ENCODE data around the gene PDSS1.

PDSS1 gene

GRCh38 chr10:26700884-26701630, 3.6 kb downstream of the PDSS1 start:
- FAIRE-seq = no peak

GRCh38 chr10:26703096-26703495, 5.6 kb downstream of the PDSS1 start:
- no peak for FAIRE-seq

- FAIRE-seq = no peak
Observed at GRCh38 chr10:26703974-26704373, 6.5 kb downstream of the PDSS1 start.

GRCh38 chr10:26706206-26706605, 8.7 kb downstream of the PDSS1 start:
- no peak for FAIRE-seq

DNA sequence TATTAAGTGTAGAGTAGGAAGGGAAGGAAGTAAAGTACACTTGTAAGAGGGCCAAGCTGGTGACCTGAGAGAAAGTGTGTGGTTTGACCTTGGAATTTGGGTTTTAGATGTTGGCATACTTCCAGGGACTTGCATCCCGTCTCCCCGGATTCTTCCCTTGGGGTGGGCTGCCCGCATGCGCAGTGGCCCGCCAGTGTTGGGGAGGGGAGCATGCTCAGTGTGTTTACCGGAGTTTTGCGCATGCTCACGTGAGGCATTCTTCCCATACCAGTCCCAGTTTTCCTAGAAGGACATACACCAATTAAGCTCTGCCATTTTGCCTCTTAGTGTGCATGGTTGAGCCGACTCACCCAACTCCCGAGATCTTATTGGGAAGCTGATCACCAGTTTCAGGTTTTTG, 9.4 kb downstream of the PDSS1 start:
- no peak for FAIRE-seq

- FAIRE-seq = no peak
Observed at GRCh38 chr10:26711324-26711723, 13.8 kb downstream of the PDSS1 start.

DNA sequence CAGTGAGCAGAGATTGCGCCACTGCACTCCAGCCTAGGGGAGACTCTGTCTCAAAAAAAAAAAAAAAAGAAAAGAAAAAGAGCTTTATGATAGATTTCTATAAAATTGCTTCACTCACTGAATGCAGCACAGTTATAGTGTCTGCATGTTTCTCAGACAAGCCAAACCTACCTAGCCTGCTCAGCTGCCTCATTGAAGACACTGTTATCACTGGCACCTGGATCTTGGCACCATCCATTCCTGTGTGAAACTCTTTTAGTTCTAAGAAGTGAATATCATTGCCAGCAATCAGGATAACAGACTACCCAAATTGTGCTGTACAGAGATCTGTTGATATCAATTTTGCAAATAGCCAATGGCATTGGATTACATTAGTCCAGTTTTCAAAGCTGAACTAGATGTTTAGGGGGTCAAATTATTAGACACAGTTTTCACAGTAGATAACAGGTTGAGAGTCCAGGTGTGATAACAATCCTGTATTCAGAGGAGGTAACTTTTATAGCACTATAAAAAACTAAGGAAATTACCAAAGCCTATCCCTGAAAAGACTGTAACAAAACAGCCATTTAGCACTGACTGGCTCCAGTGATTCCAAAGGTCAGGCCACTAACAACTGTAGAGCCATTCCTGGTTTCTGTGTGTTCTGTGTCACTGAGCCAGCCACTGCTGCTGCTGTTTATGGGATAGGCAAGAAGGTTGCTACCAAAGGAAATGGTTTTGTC, 17.1 kb downstream of the PDSS1 start:
- no peak for FAIRE-seq

GRCh38 chr10:26715137-26715487, 17.6 kb downstream of the PDSS1 start:
- FAIRE-seq = no peak

GRCh38 chr10:26717476-26717875, 20.0 kb downstream of the PDSS1 start:
- FAIRE-seq = no peak

GRCh38 chr10:26721561-26721960, 24.1 kb downstream of the PDSS1 start:
- no peak for FAIRE-seq

GRCh38 chr10:26723016-26723415, 25.5 kb downstream of the PDSS1 start:
- no peak for FAIRE-seq

DNA sequence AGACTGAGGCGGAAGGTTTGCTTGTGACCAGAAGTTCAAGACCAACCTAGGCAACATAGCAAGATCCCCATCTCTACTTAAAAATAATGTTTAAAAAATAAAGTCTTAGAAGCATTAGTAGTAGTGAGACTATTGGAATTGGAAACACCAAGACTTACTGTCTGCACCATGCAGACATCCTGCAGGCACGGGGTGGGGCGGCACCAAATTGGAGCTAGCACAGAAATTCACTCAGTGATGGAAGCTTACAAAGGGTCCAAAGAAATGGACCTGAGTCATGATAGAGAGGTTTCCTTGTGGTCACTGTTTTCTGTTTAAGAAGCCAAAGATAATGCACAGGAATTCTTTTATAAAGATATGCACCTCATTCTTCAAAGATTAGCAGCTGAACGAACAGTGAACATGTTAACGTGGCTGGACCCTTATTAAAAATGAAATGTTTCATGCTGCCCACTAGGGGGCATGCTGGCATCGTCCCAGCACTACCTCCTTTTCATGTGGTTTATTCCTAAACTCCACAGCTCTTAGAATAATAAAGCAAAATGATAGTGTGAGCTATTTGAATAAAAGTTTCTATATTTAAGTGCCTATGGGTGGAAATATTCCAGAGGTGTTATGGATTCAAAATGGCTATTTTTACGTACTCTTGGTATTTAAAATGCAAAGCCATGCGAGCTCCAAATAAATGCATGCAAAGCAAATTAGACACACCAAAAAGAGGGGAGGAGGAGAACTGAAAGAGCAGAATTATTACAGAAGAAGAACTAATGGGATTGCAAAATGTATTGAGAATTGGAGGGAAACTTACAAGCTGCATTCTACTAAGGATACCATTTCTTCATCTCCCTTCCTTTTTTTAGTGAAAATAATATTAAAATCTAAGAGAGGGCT, 28.6 kb downstream of the PDSS1 start:
- peak; percentile 80 for FAIRE-seq

GRCh38 chr10:26727005-26727404, 29.5 kb downstream of the PDSS1 start:
- no peak for FAIRE-seq

- no peak for FAIRE-seq
Observed at GRCh38 chr10:26728957-26729356, 31.5 kb downstream of the PDSS1 start.

DNA sequence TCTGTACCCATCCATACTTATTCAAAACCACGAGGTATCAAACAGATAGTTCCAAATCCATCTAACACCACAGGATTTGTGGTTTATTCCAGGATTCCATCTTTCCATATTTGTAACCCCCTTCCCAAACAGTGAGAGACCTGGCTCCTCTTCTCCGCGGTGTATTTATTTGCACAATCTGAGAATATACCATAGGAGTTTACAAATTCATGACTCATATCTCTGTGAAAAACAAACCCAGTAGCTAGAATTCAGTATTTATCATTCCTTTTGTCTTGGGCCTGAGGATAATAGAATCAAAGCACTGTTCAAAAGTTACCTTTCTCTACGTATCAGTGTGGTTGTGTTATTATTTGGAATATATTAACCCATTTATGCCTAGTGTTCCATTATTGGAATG, 31.9 kb downstream of the PDSS1 start:
- no peak for FAIRE-seq

- no peak for FAIRE-seq
Observed at GRCh38 chr10:26730552-26730951, 33.1 kb downstream of the PDSS1 start.

- FAIRE-seq = no peak
Observed at GRCh38 chr10:26733750-26734568, 36.5 kb downstream of the PDSS1 start.

DNA sequence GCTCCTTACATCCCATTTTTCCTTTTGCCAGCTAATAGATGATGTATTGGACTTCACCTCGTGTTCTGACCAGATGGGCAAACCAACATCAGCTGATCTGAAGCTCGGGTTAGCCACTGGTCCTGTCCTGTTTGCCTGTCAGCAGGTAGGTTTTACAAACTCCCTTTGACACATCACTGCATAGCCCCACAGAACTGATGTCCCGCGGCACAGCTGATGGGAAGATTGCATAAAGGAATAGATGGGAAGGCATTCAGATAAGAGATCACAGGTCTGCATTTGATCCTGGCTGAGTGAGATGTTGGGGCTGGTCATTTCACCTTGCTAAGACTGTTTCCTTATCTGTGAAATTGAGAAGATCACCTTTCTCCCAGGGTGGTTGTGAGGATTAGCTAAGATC, 37.9 kb downstream of the PDSS1 start:
- no peak for FAIRE-seq

DNA sequence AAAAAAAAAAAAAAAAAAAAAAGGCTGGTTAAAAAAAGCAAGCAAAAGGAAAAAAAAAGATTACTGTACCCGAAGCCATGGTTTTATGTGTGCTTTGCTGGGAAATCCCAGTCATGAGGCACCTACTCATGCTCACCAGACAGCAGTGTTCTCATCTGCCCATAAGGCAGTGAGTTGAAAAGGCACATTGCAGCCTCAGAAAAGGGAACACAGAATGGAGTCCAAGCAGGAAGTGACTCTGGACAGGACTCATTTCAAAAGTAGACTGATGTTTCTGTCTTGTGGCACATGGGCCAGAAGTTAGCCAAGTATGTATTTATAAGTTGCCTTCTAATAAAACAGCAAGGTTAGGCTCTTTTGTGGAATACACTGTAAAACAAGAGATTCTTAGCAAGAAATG, 40.2 kb downstream of the PDSS1 start:
- no peak for FAIRE-seq

DNA sequence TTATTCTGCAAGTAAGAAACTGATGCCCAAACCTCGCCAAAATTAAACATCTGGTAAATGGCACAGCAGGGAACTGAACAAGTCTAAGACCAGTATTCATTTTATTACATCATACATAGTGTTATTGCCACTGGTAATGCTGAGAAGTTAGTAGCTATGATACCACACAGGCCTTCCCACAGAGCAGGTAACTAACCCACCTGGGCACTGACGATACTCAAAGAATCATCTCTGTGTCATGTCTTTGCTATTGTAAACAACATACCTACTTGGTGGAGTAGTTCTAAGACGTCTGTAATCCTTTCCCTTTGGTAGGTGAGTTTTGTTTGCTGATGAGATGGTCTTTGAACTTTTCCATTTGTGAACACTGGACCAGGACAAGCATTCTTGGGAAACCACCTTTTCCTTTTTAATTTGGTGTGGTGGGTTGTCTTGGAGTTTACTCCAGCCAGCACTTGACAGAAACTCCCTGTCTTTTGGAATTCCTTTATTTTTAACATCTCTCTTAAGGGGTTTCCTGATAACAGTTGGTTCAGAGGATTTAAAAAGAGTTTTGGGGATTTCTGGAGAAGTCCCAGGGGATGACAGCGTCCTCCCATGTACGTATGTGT, 40.9 kb downstream of the PDSS1 start:
- no peak for FAIRE-seq

DNA sequence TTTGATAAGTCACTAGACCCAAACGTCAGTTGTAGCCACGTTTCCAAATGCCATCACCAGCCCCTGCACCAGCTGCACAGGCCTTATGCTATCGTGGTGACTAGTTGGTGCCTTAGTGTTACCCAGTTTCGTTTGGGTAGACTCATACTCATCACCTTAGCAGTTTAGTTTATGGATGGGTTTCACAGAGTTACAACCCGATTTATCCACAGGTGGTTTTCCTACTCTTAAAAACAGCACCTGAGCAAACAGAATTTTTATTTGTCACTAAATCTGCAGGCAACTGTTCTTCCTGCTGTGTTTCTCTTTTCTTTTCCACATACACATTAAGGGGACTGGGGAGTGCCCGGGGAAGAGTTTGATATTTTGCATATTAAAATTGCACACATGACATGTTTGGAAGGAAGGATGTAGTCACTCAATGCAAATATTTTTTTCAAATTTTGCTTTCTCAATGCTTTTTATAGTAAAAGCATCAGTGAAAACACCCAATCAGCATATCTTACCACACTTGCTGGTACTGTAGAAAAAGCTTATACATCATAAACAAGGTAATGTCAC, 41.6 kb downstream of the PDSS1 start:
- no peak for FAIRE-seq

DNA sequence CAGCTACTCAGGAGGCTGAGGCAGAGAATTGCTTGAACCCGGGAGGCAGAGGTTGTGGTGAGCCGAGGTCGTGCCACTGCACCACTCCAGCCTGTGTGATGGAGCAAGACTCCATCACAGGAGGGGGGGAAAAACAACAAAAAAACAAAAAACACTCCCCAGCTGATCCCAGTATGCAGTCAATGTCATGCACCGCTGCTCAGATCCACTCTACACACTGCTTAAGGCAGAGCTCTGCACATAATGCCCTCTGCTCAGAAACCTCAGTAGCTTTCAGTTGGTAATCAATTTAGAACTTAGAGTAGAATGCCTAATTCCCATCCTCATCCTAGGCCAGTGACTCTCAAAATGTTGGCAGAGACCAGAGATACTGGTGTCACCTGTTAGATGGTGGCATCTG, 43.9 kb downstream of the PDSS1 start:
- no peak for FAIRE-seq

Measured in G401.6 (cell line).